GM12801 (cell line): Measurements from ENCODE around the gene ZNF385A.

Experiments used
- TF ChIP-seq, protein P1 (sequence below): IDR thresholded peaks from one replicate; pipeline ENCODE4 v1.5.1; 2011; ENCODE audit warnings: control low read depth; ENCODE audit not compliant: insufficient read length; ENCODE audit errors: extremely low read depth

Gene ZNF385A

GRCh38 chr12:54331461-54331860 lies 53.1 kb downstream of the ZNF385A start:
- TF ChIP-seq, protein P1, sequence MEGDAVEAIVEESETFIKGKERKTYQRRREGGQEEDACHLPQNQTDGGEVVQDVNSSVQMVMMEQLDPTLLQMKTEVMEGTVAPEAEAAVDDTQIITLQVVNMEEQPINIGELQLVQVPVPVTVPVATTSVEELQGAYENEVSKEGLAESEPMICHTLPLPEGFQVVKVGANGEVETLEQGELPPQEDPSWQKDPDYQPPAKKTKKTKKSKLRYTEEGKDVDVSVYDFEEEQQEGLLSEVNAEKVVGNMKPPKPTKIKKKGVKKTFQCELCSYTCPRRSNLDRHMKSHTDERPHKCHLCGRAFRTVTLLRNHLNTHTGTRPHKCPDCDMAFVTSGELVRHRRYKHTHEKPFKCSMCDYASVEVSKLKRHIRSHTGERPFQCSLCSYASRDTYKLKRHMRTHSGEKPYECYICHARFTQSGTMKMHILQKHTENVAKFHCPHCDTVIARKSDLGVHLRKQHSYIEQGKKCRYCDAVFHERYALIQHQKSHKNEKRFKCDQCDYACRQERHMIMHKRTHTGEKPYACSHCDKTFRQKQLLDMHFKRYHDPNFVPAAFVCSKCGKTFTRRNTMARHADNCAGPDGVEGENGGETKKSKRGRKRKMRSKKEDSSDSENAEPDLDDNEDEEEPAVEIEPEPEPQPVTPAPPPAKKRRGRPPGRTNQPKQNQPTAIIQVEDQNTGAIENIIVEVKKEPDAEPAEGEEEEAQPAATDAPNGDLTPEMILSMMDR = no peak

DNA sequence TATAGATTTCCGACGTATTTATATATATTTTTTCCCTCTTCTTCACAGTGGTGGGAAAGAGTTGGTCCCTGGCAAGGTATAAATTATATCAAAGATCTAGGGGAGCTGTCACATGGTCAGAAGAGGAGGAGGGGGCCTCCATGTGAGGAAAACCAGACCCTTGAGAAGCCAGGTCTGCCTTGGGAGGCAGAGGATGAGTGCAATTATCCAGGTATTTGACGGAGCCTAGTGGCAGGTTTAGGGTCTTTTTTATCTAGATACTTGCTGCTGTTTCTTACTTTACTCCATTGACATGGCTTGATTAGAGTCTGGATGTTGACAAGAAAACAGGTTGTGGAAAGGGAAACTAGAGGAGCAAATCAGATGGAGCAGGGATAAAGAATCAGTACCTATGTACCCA lies 54.1 kb downstream of the ZNF385A start:
- TF ChIP-seq, protein P1 = no peak

- TF ChIP-seq, protein P1 = no peak
Observed at GRCh38 chr12:54329759-54330158, 54.8 kb downstream of the ZNF385A start.

DNA sequence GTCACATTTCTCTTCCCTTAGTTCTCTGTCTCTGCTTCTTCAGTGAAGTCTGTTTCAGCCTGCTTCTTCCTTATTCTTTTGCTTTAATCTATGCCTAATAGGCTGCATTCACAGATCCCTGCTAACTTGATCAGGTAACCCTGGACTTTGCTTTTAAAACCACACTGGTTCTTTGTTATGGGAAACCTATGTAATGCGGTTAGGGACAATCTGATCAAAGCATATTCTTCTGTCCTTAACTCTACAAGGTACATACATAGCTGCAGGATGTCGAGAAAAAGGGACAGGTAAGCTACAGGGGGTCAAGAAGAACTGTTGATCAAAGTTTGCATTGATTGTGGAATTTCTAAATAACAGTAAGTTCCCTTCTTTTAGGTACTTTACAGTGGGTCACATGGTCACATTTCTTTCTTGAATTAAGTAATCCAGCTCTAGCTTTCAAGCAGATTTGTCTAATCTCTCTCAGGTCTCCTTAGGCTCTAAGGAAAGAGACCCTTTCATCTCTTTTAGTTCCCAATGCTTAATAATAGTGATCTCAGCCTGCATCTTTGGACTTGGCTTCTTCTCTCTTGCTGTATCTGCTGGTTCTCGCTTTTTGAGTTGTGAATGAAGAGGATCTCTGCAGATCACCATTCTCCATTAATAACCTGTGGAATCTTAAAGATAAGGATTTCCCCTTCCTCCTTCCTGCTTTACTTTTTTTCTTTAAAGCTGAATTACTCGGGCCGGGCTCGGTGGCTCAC lies 55.8 kb downstream of the ZNF385A start:
- TF ChIP-seq, protein P1 = no peak

GRCh38 chr12:54324617-54325441 lies 59.7 kb downstream of the ZNF385A start, which contains the start of gene COPZ1:
TSS of gene COPZ1 (plus strand) at chr12:54325131. CDS start at chr12:54325164, 33 bp downstream.
- TF ChIP-seq, protein P1 = no peak

- TF ChIP-seq, protein P1 = no peak
Observed at GRCh38 chr12:54321363-54321762, 63.2 kb downstream of the ZNF385A start.
